GM18520 (cell line): Measurements from ENCODE around the gene ZNF84.

Source experiments
- ATAC-seq: cut with Tn5 transposase; IDR thresholded peaks from one replicate; pipeline ENCODE4 v1.9.1; 2021; ENCODE audit not compliant: unreplicated experiment

ZNF84 gene

GRCh38 chr12:133037207-133038005 lies at the start of gene ZNF84:
TSS of gene ZNF84 (plus strand) at chr12:133037509. CDS start at chr12:133041468, 3,959 bp downstream.
- ATAC-seq: peak; percentile 93

GRCh38 chr12:132998741-132999140 lies 38.6 kb upstream of the ZNF84 start:
- ATAC-seq: no peak

- no peak for ATAC-seq
Observed at GRCh38 chr12:133010657-133011297, 26.5 kb upstream of the ZNF84 start.

- no peak for ATAC-seq
Observed at GRCh38 chr12:133023566-133023965, 13.7 kb upstream of the ZNF84 start.

GRCh38 chr12:133026996-133027395 lies 10.3 kb upstream of the ZNF84 start:
- ATAC-seq: no peak

- no peak for ATAC-seq
Observed at GRCh38 chr12:133038118-133038709, 905 bp downstream of the ZNF84 start.

GRCh38 chr12:133046698-133047097 lies 9.4 kb downstream of the ZNF84 start:
- no peak for ATAC-seq

- ATAC-seq: no peak
Observed at GRCh38 chr12:133057446-133057845, 20.1 kb downstream of the ZNF84 start.

- no peak for ATAC-seq
Observed at GRCh38 chr12:133058203-133059113, 21.1 kb downstream of the ZNF84 start.

GRCh38 chr12:133061954-133062353 lies 24.6 kb downstream of the ZNF84 start:
- ATAC-seq: no peak

- no peak for ATAC-seq
Observed at GRCh38 chr12:133063556-133063955, 26.2 kb downstream of the ZNF84 start.

- no peak for ATAC-seq
Observed at GRCh38 chr12:133073836-133074235, 36.5 kb downstream of the ZNF84 start.

GRCh38 chr12:133080026-133080367 lies 42.7 kb downstream of the ZNF84 start:
- peak; percentile 72 for ATAC-seq

- ATAC-seq: peak; percentile 62
Observed at GRCh38 chr12:133080368-133081158, 43.3 kb downstream of the ZNF84 start, which contains the start of gene ZNF140. TSS of gene ZNF140 (plus strand) at chr12:133080923. CDS start at chr12:133081321, 398 bp downstream.

- ATAC-seq: no peak
Observed at GRCh38 chr12:133081159-133081780, 44.0 kb downstream of the ZNF84 start.

GRCh38 chr12:133083345-133083744 lies 46.0 kb downstream of the ZNF84 start:
- ATAC-seq: no peak

GRCh38 chr12:133105620-133106019 lies 68.3 kb downstream of the ZNF84 start:
- no peak for ATAC-seq

GRCh38 chr12:133106253-133106652 lies 68.9 kb downstream of the ZNF84 start:
- no peak for ATAC-seq

GRCh38 chr12:133107121-133107520 lies 69.8 kb downstream of the ZNF84 start:
- ATAC-seq: no peak

- ATAC-seq: no peak
Observed at GRCh38 chr12:133108150-133108549, 70.8 kb downstream of the ZNF84 start.
